Cardiac fibroblast (primary cell): ENCODE results near the gene MED15.
"Not testable (repeated sequence)": the region's sequence is repeated elsewhere in the genome, so short reads cannot be mapped to it uniquely, and the experiment has no call there.

Experiments
- DNase-seq, 2 donors: peaks; one replicate each; pipeline versions ENCODE4 v3.0.0 to v3.0.0-alpha.2; 2010; ENCODE audit warnings: low read depth in 2 of 2
- H3K4me3 ChIP-seq, 2 donors: replicated peaks in 1 of 2; 1 replicate in 1 of 2; 2 replicates in 1 of 2; pipeline ENCODE4 v1.5.1; 2011; ENCODE audit warnings: low read depth in 2 of 2, low read length in 2 of 2, mild to moderate bottlenecking in 2 of 2, moderate library complexity in 1 of 2
- CTCF ChIP-seq: IDR thresholded peaks from one replicate; pipeline ENCODE4 v1.5.1; 2011; ENCODE audit warnings: low read depth, mild to moderate bottlenecking, low read length, inconsistent platforms

MED15 gene

GRCh38 chr22:20589614-20590476, 82.4 kb downstream of the MED15 start:
- H3K4me3 ChIP-seq = no peak overlapping the region
- no peak for TF ChIP-seq CTCF
- DNase-seq = no peak

- no peak for DNase-seq
- no peak overlapping the region for H3K4me3 ChIP-seq
- no peak for TF ChIP-seq CTCF
Observed at GRCh38 chr22:20590477-20591294, 83.3 kb downstream of the MED15 start.

GRCh38 chr22:20591295-20591645, 83.9 kb downstream of the MED15 start:
- no peak overlapping the region for H3K4me3 ChIP-seq
- no peak for DNase-seq
- TF ChIP-seq CTCF = no peak

- no peak for DNase-seq
- TF ChIP-seq CTCF = no peak
Observed at GRCh38 chr22:20591660-20592310, 84.4 kb downstream of the MED15 start.

GRCh38 chr22:20594038-20594437, 86.6 kb downstream of the MED15 start:
- H3K4me3 ChIP-seq, DNase-seq: not testable (repeated sequence)

More at GRCh38 chr22:20591660-20592310, 84.4 kb downstream of the MED15 start:
- H3K4me3 ChIP-seq = no peak overlapping the region

GRCh38 chr22:20594486-20594885, 87.1 kb downstream of the MED15 start:
- H3K4me3 ChIP-seq, DNase-seq: not testable (repeated sequence)

- no peak for DNase-seq
- H3K4me3 ChIP-seq = no peak overlapping the region
- no peak for TF ChIP-seq CTCF
Observed at GRCh38 chr22:20595461-20595860, 88.1 kb downstream of the MED15 start.
